IMR-90 (cell line): ENCODE results near the gene MAP3K5. TPM values are rescaled to one million over a fixed set of nuclear protein-coding genes. Genes with fewer than 3 reads are reported as not detected.
A peak's percentile ranks its signal among the peaks of the same experiment; 100 is the strongest.

ENCODE experiments used
- ATAC-seq: fragments of 200-7000 bp; cut with Tn5 transposase; 2 replicates; pipeline ENCODE4 v1.9.1; 2020; ENCODE audit warnings: low read depth, mild to moderate bottlenecking, moderate library complexity
- BruUV-seq: library from RNA; stranded (reverse); fragments of 400-500 nt; replicated peaks from 2 replicates; lab custom pipeline; 2021; lab: Mats Ljungman, UMichigan
- CTCF ChIA-PET: fragments of 300-600 bp; formaldehyde crosslinking; extraction: SDS; loops from one replicate; lab custom pipeline; 2021; ENCODE audit warnings: antibody characterized with exemption; lab: Yijun Ruan, JAX
- POLR2A ChIA-PET: fragments of 300-600 bp; sonication (Branson Sonifier 250); formaldehyde crosslinking; loops from one replicate; lab custom pipeline; 2022; ENCODE audit warnings: antibody characterized with exemption; ENCODE audit not compliant: unreplicated experiment; lab: Charles Lee
- DNase-seq: peaks from one replicate; pipeline ENCODE4 v3.0.0; 2013
- H2AFZ ChIP-seq: replicated peaks from 2 replicates; pipeline ENCODE3; 2013; ENCODE audit warnings: low read length, mild to moderate bottlenecking; ENCODE audit not compliant: poor library complexity
- H2AK5ac ChIP-seq: 2 replicates; pipeline ENCODE4 v1.6.1; 2013; ENCODE audit warnings: low read depth, low read length, inconsistent platforms
- H2AK9ac ChIP-seq: replicated peaks from 2 replicates; pipeline ENCODE3; 2013; ENCODE audit warnings: mild to moderate bottlenecking, low read depth, low read length, moderate library complexity; ENCODE audit not compliant: poor library complexity
- H2BK120ac ChIP-seq: 2 replicates; pipeline ENCODE4 v1.6.1; 2013; ENCODE audit warnings: low read depth, low read length, inconsistent platforms
- H2BK15ac ChIP-seq: 3 replicates; pipeline ENCODE4 v1.6.1; 2013; ENCODE audit warnings: low read depth, low read length, inconsistent platforms
- H2BK20ac ChIP-seq: 2 replicates; pipeline ENCODE4 v1.6.1; 2013; ENCODE audit warnings: low read depth, mild to moderate bottlenecking, inconsistent platforms, low read length, moderate library complexity
- H2BK5ac ChIP-seq: 2 replicates; pipeline ENCODE4 v1.6.1; 2013; ENCODE audit warnings: mild to moderate bottlenecking, low read depth, low read length, inconsistent platforms; ENCODE audit not compliant: poor library complexity, severe bottlenecking
- H3K14ac ChIP-seq: replicated peaks from 2 replicates; pipeline ENCODE4 v1.6.1; 2013; ENCODE audit warnings: low read depth, low read length, inconsistent platforms
- H3K18ac ChIP-seq: 2 replicates; pipeline ENCODE4 v1.6.1; 2013; ENCODE audit warnings: low read depth, low read length, control low read depth
- H3K23ac ChIP-seq: 2 replicates; pipeline ENCODE4 v1.6.1; 2013; ENCODE audit warnings: low read depth, low read length, inconsistent platforms
- H3K27ac ChIP-seq: 2 replicates; pipeline ENCODE4 v1.5.1; 2013; ENCODE audit warnings: mild to moderate bottlenecking, control low read depth, low read length; ENCODE audit not compliant: insufficient read depth
- H3K27me3 ChIP-seq: 2 replicates; pipeline ENCODE4 v1.6.1; 2013; ENCODE audit warnings: low read length; ENCODE audit not compliant: control insufficient read depth, insufficient read depth
- H3K36me3 ChIP-seq: 2 replicates; pipeline ENCODE4 v1.6.1; 2013; ENCODE audit warnings: low read length, mixed read lengths; ENCODE audit not compliant: control insufficient read depth, insufficient read depth
- H3K4ac ChIP-seq: 2 replicates; pipeline ENCODE4 v1.6.1; 2013; ENCODE audit warnings: low read depth, low read length, inconsistent platforms
- H3K4me1 ChIP-seq: 2 replicates; pipeline ENCODE4 v1.6.1; 2013; ENCODE audit warnings: low read length, mixed read lengths; ENCODE audit not compliant: control insufficient read depth, insufficient read depth
- H3K4me2 ChIP-seq: 2 replicates; pipeline ENCODE4 v1.6.1; 2013; ENCODE audit warnings: low read depth, mild to moderate bottlenecking, control low read depth, low read length, moderate library complexity
- H3K4me3 ChIP-seq: 2 replicates; pipeline ENCODE4 v1.5.1; 2013; ENCODE audit warnings: low read depth, mild to moderate bottlenecking, control low read depth, low read length, moderate library complexity; ENCODE audit not compliant: insufficient read depth
- H3K56ac ChIP-seq: 2 replicates; pipeline ENCODE4 v1.6.1; 2013; ENCODE audit warnings: low read length, inconsistent platforms; ENCODE audit not compliant: insufficient read depth; ENCODE audit errors: extremely low read depth
- H3K79me1 ChIP-seq, 2 experiments: 2 replicates each; pipeline ENCODE4 v1.6.1; 2013; ENCODE audit warnings: low read length in 2 of 2, inconsistent platforms in 1 of 2, low read depth in 1 of 2
- H3K9ac ChIP-seq: 2 replicates; pipeline ENCODE4 v1.6.1; 2013; ENCODE audit warnings: low read depth, low read length, control low read depth
- H3K9me1 ChIP-seq: 2 replicates; pipeline ENCODE4 v1.6.1; 2013; ENCODE audit warnings: low read length, inconsistent platforms; ENCODE audit not compliant: insufficient read depth
- H3K9me3 ChIP-seq: 2 replicates; pipeline ENCODE4 v1.6.1; 2013; ENCODE audit warnings: low read length; ENCODE audit not compliant: control insufficient read depth, insufficient read depth
- H4K20me1 ChIP-seq: 2 replicates; pipeline ENCODE4 v1.6.1; 2013; ENCODE audit warnings: low read length, inconsistent platforms; ENCODE audit not compliant: insufficient read depth
- H4K5ac ChIP-seq: 2 replicates; pipeline ENCODE4 v1.6.1; 2013; ENCODE audit warnings: mild to moderate bottlenecking, low read depth, low read length, control low read depth
- H4K8ac ChIP-seq, 2 experiments: 2 replicates each; pipeline ENCODE4 v1.6.1; 2013; ENCODE audit warnings: low read depth in 2 of 2, low read length in 2 of 2, control low read depth in 1 of 2, inconsistent platforms in 1 of 2
- H4K91ac ChIP-seq: 2 replicates; pipeline ENCODE4 v1.6.1; 2013; ENCODE audit warnings: low read depth, low read length, inconsistent platforms; ENCODE audit not compliant: insufficient read depth
- BHLHE40 ChIP-seq: fragments of 150-350 bp; IDR thresholded peaks from 2 replicates; pipeline ENCODE4 v1.6.1; 2016; ENCODE audit warnings: mild to moderate bottlenecking, low read depth, low read length
- CEBPB ChIP-seq: IDR thresholded peaks from 2 replicates; pipeline ENCODE4 v1.6.1; 2012; ENCODE audit warnings: low read depth, low read length, improper control_type of control experiment
- FOS ChIP-seq: fragments of 150-350 bp; IDR thresholded peaks from 2 replicates; pipeline ENCODE4 v1.6.1; 2016; ENCODE audit warnings: low read depth, low read length
- MAZ ChIP-seq: IDR thresholded peaks from 2 replicates; pipeline ENCODE4 v1.6.1; 2012; ENCODE audit warnings: low read depth, mild to moderate bottlenecking, low read length, improper control_type of control experiment, moderate library complexity, borderline replicate concordance
- RAD21 ChIP-seq: IDR thresholded peaks from 2 replicates; pipeline ENCODE4 v1.6.1; 2012; ENCODE audit warnings: low read length, improper control_type of control experiment
- USF2 ChIP-seq: fragments of 150-350 bp; IDR thresholded peaks from 2 replicates; pipeline ENCODE4 v1.6.1; 2017; ENCODE audit warnings: mild to moderate bottlenecking, antibody characterized with exemption, low read length, low read depth
- WGBS, 2 experiments: methylation state at CpG; one replicate each; pipeline versions ENCODE4 v1.1.5 to v1.1.7; 2013; ENCODE audit warnings: missing lambda C conversion rate in 2 of 2; ENCODE audit not compliant: insufficient read length in 1 of 2; ENCODE audit errors: extremely low coverage in 2 of 2; 5-methylcytosine and 5-hydroxymethylcytosine counted together
- dilution Hi-C: fragments of 300-500 bp; cut with HindIII; formaldehyde crosslinking; loops from one replicate; pipeline ENCODE4 v1.14.3; 2018; ENCODE audit warnings: low sequenced_read_pairs; ENCODE audit not compliant: unreplicated experiment
- in situ Hi-C: fragments of 300-500 bp; cut with MboI; formaldehyde crosslinking; loops from 3 replicates; pipeline ENCODE4 v1.14.3; 2019; ENCODE audit warnings: low sequenced_read_pairs, inconsistent platforms, mixed read lengths
- intact Hi-C: fragments of 100-400 bp; cut with micrococcal nuclease; formaldehyde crosslinking; loops from 2 replicates; pipeline ENCODE4 v1.10.0; 2022
- polyA plus RNA-seq, 3 experiments: library from polyadenylated mRNA; depleted of rRNA; stranded (reverse); fragments of >200 nt; gene quantifications; 2 replicates each; pipeline ENCODE4 v1.2.3, GENCODE V29; 2012; ENCODE audit warnings: low replicate concordance in 1 of 3
- total RNA-seq: library from RNA; depleted of rRNA; stranded (reverse); fragments of >200 nt; gene quantifications from 2 replicates; pipeline ENCODE4 v1.2.3, GENCODE V29; 2012
- TF ChIP-seq, protein P1 (sequence below): fragments of 150-350 bp; IDR thresholded peaks from 2 replicates; pipeline ENCODE4 v1.6.1; 2016; ENCODE audit warnings: low read depth, mild to moderate bottlenecking, low read length, moderate library complexity, borderline replicate concordance

MAP3K5 gene
- total and polyA plus RNA-seq, 2 of the 4 experiments (the other 2 are of a cell fraction) = 5.4 to 17.6 TPM

DNA sequence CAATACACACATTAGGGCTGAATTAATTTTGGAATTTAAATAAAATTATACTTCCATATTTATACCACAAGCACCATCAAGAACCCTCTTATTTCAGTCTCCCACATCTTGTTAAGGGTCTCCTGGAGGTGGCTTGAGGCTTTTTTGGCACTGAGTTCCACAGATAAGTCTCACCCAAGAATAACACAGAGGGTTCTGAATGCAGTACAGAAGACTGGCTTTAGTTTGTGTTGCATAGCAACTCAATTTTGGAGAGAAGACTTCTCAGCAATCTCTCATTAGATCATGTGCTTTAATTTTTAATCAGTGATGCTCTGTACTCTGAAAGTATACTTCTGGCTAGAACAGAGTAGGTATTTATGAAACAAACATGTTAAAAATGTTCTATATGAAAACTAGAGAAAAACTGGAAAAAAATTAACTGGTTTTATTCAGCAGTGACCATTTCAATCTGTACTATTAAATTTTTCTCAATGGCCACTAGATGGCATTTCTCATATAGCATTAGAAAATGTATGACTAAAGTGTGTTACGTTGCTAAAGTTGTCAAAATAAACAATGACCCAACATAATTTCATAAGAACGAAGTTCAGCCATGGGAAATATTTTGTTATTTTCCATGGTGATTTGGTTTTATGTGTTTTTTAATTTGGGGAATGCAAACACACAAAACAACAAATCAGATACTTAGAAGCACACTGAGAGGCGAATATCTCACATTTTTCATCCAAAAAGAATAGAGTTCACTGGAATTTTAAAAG is 209.4 kb downstream of the MAP3K5 start (continued):
- no peak for TF ChIP-seq MAZ
- TF ChIP-seq BHLHE40 = no peak
- peak; percentile 64 for TF ChIP-seq FOS

DNA sequence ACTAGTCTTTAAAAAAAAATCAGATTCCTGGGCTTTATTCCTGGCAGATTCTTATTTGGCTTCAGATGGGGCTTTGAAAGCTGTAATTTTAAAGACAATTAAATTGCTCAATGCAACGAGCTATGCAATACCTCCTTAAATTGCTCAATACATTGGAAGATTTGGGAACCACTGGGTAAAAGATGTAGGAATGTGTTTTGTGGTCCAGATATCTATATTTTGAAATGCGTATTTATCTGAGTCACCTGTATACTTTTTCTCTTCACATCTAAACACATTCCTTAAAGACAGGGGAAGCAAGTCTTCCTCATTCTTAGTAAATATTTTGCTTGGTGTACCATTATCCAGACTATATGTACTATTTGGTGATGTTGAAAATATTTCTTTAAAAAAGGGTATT is 212.5 kb downstream of the MAP3K5 start:
- Histone ChIP-seq H4K91ac (no peak overlapping the region), H2BK120ac (peak overlapping the region; percentile 86; the same call in 1 of the 2 replicates), H3K23ac (no peak overlapping the region; the same call in 1 of the 2 replicates), H3K18ac (no peak overlapping the region), H3K79me1 (peaks cover 4 to 17% of the 10 kb centered on the region in 2 experiments; a peak in 3 of 4 replicates), H3K4me2 (no peak overlapping the region; the same call in 1 of the 2 replicates), H4K8ac (peak overlapping the region; percentile 65 to 66; a peak in 2 of 4 replicates), H2AK5ac (no peak overlapping the region), H3K36me3 (peaks cover 16% of the 10 kb centered on the region), H4K20me1 (no peaks in the 10 kb centered on the region), H2AK9ac (no peak overlapping the region), H3K56ac (peak overlapping the region; percentile 63; the same call in 1 of the 2 replicates), H3K4me3 (no peak overlapping the region), H2BK20ac (peak overlapping the region; percentile 84; the same call in 1 of the 2 replicates), H3K27me3 (no peaks in the 10 kb centered on the region), H2BK5ac (peak overlapping the region; percentile 73), H3K14ac (no peak overlapping the region), H4K5ac (no peak overlapping the region), H3K4me1 (peaks cover 4% of the 10 kb centered on the region), H3K4ac (peak overlapping the region; percentile 73; the same call in 1 of the 2 replicates), H3K9me1 (0 out of 2 replicates have a peak, but pooled peaks cover 3% of the 10 kb centered on the region), H2BK15ac (no peak overlapping the region; the same call in 2 of the 3 replicates), H3K27ac (no peak overlapping the region; the same call in 1 of the 2 replicates), H3K9me3 (no peaks in the 10 kb centered on the region), H2AFZ (no peak overlapping the region), H3K9ac (no peak overlapping the region; the same call in 1 of the 2 replicates)
- ATAC-seq = peak; percentile 55
- intact Hi-C loops (no loop called here), dilution Hi-C loops (no loop called here), in situ Hi-C loops (no loop called here)
- TF ChIP-seq USF2 (no peak), CEBPB (peak; percentile 93), RAD21 (no peak)
- TF ChIP-seq, protein P1, sequence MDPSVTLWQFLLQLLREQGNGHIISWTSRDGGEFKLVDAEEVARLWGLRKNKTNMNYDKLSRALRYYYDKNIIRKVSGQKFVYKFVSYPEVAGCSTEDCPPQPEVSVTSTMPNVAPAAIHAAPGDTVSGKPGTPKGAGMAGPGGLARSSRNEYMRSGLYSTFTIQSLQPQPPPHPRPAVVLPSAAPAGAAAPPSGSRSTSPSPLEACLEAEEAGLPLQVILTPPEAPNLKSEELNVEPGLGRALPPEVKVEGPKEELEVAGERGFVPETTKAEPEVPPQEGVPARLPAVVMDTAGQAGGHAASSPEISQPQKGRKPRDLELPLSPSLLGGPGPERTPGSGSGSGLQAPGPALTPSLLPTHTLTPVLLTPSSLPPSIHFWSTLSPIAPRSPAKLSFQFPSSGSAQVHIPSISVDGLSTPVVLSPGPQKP = no peak
- no CpG with 5 or more reads among the region's 2 CpGs for WGBS, 2 experiments
- peak; percentile 66 for DNase-seq
- CTCF ChIA-PET = interaction anchor here (0.6 kb wide), 1 partner anchor 21 kb away, joined by 3 read pairs; no protein-coding TSS in a partner anchor
- BruUV-seq = no TSS peak
- POLR2A ChIA-PET = no interaction called here
